IPS-15b (cell line): ENCODE results near the gene SPSB1.

ENCODE experiments used
- H3K27me3 ChIP-seq: one replicate; pipeline ENCODE4 v1.6.1; 2013; ENCODE audit warnings: low read length; ENCODE audit not compliant: control insufficient read depth, insufficient read depth
- H3K36me3 ChIP-seq: one replicate; pipeline ENCODE4 v1.6.1; 2013; ENCODE audit warnings: low read length; ENCODE audit not compliant: control insufficient read depth, insufficient read depth
- H3K4me1 ChIP-seq: one replicate; pipeline ENCODE4 v1.6.1; 2013; ENCODE audit warnings: mild to moderate bottlenecking, low read length; ENCODE audit not compliant: control insufficient read depth, insufficient read depth
- H3K4me3 ChIP-seq: one replicate; pipeline ENCODE4 v1.5.1; 2013; ENCODE audit warnings: low read depth, low read length
- H3K9ac ChIP-seq: one replicate; pipeline ENCODE4 v1.6.1; 2013; ENCODE audit warnings: low read depth, mild to moderate bottlenecking, low read length
- H3K9me3 ChIP-seq: one replicate; pipeline ENCODE4 v1.6.1; 2013; ENCODE audit warnings: mild to moderate bottlenecking, low read length; ENCODE audit not compliant: control insufficient read depth, insufficient read depth

The SPSB1 gene

DNA sequence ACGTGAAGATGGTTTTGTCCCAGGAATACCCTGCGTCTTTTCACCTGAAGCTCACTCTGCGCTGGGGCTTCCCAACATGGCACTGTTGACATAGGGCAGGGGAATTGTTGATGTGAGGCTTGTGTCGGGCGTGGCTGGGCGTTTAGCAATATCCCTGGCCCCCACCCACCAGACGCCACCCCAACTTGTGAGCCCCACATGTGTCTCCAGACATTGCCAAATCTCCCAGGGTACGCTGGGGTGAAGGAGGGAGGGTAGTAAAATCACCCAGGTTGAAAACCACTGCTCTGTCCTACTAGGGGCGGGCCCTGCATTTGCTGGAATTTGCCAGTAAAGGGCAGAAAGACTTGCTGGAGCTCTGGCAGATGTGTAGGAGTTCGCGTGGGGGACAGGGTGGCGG, 36.0 kb downstream of the SPSB1 start:
- Histone ChIP-seq H3K27me3 (no peaks in the 10 kb centered on the region), H3K4me3 (no peak overlapping the region), H3K9me3 (no peaks in the 10 kb centered on the region), H3K4me1 (no peaks in the 10 kb centered on the region), H3K36me3 (no peaks in the 10 kb centered on the region), H3K9ac (no peak overlapping the region)

DNA sequence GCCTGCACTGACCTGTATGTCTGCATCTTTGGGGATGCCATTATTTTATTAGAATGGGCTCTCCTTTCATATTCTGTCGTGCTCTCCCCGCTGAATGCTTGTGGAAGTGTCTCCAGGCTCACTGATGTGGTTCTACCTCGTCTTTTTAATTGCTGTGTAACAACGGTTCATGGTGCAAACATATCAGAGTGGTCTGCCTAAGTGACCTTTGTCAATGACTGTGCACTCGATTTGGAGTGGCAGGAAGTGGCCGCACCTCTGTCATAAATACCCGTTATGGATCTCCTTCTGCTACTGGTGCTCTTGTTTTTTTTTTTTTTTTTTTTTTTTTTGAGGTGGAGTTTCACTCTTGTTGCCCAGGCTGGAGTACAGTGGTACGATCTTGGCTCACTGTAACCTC, 38.3 kb downstream of the SPSB1 start:
- no peaks in the 10 kb centered on the region for H3K4me1 ChIP-seq

DNA sequence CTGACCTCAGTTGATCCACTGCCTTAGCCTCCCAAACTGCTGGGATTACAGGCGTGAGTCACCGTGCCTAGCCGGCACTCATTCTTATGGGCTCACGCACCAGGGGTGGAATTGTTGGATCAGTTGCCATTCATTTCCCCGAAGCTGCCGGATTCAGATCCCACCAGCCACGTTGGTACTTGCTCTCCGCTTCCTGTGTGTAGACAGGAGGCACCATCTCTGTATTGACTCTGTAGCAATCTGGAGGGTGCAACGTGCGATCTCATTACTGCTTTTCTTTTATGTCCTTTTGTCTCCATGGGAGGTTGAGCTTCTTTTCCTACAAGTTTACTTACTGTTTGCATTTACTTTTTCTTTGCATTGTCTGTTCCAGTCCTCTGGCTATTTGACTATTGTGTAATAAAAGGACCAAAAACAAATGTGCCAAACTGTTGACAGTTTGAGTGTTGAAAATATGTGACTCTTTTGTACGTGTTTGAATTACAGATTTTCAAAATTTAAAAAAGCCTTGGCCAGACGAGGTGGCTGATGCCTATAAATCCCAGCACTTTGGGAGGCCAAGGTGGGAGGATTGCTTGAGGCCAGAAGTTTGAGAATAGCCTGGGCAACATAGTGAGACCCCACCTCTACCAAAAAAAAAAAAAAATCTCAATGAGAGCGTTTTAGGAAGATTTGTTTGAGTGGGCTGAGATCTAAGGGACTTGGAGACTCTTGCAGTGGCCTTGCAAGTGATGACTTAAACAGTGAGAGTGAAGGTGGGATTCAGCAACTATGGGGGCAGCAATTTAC, 39.1 kb downstream of the SPSB1 start:
- Histone ChIP-seq H3K9me3 (no peaks in the 10 kb centered on the region), H3K36me3 (no peaks in the 10 kb centered on the region), H3K9ac (no peak overlapping the region), H3K4me3 (no peak overlapping the region), H3K27me3 (no peaks in the 10 kb centered on the region), H3K4me1 (no peaks in the 10 kb centered on the region)

More for the DNA sequence above, 38.3 kb downstream of the SPSB1 start:
- Histone ChIP-seq H3K9me3 (no peaks in the 10 kb centered on the region), H3K4me3 (no peak overlapping the region), H3K9ac (no peak overlapping the region), H3K36me3 (no peaks in the 10 kb centered on the region), H3K27me3 (no peaks in the 10 kb centered on the region)

DNA sequence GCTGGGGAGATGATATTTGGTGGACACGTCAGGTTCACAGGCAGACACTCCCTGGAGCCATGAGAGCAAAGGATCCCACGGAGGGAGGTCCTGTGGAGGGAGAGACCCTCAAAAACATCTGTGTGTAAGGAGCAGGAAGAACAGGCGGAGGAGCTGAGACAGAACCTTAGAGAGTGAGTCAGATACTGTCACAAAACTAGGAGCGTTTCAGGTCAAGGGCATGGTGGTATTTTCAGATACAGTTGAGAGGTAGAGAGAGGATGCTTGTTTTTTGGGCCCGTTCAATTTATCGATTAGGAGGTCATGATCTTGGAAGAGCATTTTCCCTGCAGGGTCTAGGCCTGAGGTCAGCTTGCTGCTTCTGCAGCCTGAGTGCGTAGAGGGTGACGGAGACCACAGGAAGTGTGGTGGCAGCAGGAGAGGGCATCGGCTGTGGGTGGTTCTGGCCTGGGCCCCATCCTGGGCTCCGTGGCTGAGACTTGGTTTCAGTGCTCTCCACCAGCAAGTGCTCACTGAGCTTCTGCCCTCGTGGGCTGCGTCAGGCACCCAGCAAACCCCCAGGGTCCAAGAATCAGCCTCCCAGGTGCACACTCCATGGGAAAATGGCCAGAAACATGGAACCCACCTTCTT, 39.9 kb downstream of the SPSB1 start:
- no peaks in the 10 kb centered on the region for H3K36me3 ChIP-seq
- H3K9me3 ChIP-seq = no peaks in the 10 kb centered on the region

DNA sequence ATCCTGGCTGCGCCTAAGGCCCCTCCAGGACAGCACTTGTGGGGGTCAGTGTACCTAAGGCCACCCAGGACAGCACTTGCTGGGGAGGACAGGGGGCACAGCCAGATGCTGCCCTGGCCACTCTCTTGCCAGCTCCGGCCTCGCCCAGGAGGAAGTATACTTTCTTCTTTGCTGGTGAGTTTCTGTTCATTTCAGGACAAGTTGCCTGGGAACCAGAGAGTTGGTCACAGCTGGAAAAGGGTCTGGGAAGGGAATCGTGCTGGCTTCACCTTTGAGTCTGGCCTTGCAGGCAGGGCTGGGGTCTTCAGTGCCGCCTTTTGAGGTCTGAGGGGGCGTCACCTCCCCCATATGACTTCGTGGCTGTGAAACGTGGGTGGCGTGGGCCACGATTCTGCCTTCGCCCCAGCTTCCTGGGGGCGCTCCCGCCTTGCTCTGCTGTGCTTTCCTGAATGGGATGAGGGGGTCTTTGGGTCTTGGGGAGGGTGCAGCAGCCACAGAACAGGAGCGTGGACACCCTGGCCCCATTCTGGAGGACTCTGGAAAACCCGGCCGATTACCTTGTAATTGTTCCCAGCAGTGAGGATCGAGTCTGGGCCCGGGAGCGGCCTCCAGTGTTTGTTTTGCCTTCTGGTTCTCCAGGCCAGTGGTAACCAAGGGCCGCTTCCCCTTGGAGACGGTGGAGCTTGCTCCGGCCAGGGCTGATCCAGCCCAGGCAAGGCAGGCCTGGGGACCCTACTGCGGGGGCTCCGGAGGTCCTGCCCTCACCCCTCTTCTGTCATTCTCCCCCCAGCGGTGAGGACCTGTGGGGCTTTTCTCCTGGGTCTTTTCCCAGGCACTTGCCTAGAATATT, 45.9 kb downstream of the SPSB1 start:
- Histone ChIP-seq H3K9ac (no peak overlapping the region), H3K27me3 (no peaks in the 10 kb centered on the region), H3K4me3 (no peak overlapping the region), H3K9me3 (no peaks in the 10 kb centered on the region), H3K4me1 (no peaks in the 10 kb centered on the region), H3K36me3 (no peaks in the 10 kb centered on the region)

More for the DNA sequence above, 39.9 kb downstream of the SPSB1 start:
- H3K4me3 ChIP-seq = no peak overlapping the region
- H3K27me3 ChIP-seq = no peaks in the 10 kb centered on the region
- no peak overlapping the region for H3K9ac ChIP-seq
- H3K4me1 ChIP-seq = no peaks in the 10 kb centered on the region

DNA sequence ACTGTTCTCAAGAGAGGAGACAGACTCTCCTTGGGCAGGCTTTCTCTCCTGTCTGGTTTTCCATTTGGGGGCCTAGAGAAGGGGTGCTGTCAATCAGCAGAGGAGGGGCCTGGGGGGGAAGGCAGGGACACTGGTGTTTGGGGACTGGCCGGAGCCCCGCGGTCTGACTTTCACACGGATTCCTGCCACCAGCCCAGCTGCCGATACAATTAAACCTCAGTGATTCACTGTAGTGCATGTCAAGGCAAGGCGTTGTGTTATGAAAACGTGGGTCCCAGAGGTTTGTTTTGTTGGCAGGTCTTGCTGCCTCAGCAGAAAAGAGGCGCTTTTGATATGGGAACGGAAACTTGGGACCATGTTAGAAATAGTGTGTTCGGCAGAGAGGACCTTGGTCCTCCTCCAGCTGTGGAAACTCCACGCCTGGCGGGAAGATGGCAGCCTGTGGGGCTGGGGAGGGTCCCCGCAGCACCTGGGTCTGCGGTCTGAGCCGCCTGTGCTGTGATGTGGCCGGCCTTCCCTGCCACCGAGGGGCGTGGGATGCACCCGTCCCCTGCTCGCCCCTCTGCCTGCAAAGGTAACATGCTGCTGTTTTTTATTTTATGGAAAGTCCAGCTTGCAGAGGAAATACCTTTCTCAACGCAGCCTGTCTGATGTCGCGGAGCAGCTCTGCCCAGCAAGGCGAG, 47.6 kb downstream of the SPSB1 start:
- H3K4me1 ChIP-seq = no peaks in the 10 kb centered on the region

DNA sequence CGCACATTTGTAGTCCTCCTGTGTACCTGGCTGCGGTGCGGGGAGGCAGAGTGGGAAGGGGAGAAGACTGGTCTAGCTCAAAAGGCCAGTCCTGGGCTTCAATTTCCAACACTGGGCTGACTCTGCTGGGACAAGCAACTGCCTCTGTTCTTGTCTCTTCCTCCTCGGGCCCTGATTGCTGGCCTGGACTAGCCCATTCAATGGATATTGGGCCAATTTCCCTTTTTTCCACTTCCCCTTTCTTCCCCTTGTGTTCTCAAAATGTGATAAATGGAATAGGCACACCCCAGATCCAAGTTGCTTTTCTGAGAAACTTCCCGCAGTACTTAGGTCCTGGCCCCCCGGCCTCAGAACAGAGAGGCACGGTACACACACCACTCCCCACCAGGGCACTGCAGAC, 48.2 kb downstream of the SPSB1 start:
- H3K4me3 ChIP-seq = no peak overlapping the region
- no peak overlapping the region for H3K9ac ChIP-seq
- no peaks in the 10 kb centered on the region for H3K4me1 ChIP-seq
- H3K27me3 ChIP-seq = no peaks in the 10 kb centered on the region
- H3K9me3 ChIP-seq = no peaks in the 10 kb centered on the region
- H3K36me3 ChIP-seq = no peaks in the 10 kb centered on the region

More for the DNA sequence above, 47.6 kb downstream of the SPSB1 start:
- H3K9ac ChIP-seq = no peak overlapping the region
- H3K27me3 ChIP-seq = no peaks in the 10 kb centered on the region
- no peaks in the 10 kb centered on the region for H3K36me3 ChIP-seq
- H3K4me3 ChIP-seq = no peak overlapping the region
- H3K9me3 ChIP-seq = no peaks in the 10 kb centered on the region

DNA sequence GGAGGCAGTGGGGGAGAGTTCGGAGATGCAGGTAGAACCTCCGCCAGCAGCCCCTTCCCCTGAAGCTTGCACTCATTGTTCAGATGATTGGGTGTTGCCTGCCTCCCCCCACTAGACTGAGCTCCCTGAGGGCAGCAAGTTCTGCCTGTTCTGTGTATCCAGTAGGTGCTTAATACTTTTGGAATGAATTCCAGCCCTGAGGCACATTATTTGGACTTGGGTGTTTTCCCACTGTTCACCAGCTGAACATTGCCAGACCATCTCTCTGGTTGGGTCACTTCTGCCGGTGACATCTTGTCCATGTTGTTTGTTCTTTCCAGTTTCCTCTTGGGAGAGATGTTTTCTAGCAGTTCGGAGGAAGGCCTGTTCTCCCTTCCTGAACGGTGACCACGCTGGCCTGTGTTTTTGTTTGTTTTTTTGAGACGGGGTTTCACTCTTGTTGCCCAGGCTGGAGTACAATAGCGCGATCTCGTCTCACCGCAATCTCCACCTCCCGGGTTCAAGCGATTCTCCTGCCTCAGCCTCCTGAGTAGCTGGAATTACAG, 48.7 kb downstream of the SPSB1 start:
- Histone ChIP-seq H3K27me3 (no peaks in the 10 kb centered on the region), H3K36me3 (no peaks in the 10 kb centered on the region), H3K4me1 (no peaks in the 10 kb centered on the region), H3K9ac (no peak overlapping the region), H3K4me3 (no peak overlapping the region), H3K9me3 (no peaks in the 10 kb centered on the region)

DNA sequence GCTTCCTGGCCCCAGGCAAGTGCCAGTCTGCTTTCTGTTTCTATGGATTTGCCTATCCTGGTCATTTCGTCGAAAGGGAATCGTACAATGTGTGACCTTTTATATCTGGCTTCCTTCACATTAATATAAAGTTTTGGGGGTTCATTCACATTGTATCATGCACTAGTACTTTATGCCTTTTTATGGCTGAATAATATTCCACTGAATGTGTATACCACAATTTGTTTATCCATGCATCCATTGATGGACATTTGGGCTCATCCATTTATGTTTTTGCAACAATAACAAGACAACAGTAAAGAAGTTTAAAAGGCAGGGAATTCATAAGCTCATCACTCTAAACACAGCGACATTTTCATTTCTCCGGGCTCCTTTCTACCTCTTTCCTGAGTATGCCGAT, 50.6 kb downstream of the SPSB1 start:
- Histone ChIP-seq H3K4me3 (no peak overlapping the region), H3K4me1 (no peaks in the 10 kb centered on the region), H3K36me3 (no peaks in the 10 kb centered on the region), H3K9ac (no peak overlapping the region), H3K27me3 (no peaks in the 10 kb centered on the region), H3K9me3 (no peaks in the 10 kb centered on the region)

DNA sequence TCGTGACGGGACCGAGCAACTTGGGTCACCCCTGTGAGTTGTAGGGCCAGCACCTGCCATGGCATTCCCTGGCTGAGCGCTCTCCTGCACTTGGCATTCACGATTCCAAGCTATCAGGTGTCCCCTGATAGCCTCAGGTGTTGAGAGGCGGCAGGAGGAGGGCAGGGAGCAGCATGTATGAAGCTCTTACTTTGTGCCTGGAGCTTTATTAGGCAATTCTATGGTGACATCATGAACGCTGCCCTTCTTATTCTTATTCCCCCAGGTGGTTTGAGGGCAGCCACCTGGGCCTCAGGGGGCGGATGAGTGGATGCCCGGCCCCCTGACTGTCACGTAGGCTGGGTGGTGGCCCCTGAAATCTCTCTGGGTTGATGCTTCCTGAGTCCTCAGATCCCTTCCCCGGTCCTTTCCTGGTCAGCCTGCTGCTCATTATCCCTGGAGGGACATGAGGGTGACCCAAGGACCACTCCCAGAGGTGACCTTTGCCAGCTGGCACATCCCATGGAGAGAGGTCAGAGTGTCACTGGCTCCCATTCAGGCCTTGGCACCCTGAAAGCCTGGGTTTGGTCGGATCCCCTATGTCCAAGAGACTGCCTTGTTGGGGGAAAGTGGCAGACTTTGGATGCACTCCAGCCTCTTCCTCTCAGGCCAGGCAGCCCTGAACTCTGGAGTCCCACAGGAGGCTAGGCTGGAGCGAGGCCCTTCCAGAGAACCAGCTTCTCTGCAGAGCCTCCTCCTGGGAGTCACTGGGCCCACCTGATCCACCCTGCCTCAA, 51.9 kb downstream of the SPSB1 start:
- Histone ChIP-seq H3K27me3 (no peaks in the 10 kb centered on the region), H3K36me3 (no peaks in the 10 kb centered on the region), H3K9ac (no peak overlapping the region), H3K4me3 (no peak overlapping the region), H3K4me1 (no peaks in the 10 kb centered on the region), H3K9me3 (no peaks in the 10 kb centered on the region)
